Vagina (tissue), 2 donors: ENCODE data around the gene OXER1. TPM values are rescaled to one million over a fixed set of nuclear protein-coding genes. Genes with fewer than 3 reads are reported as not detected.

Experiments used
- DNase-seq, 2 donors: peaks; one replicate each; pipeline ENCODE4 v3.0.0-alpha.2; 2017; ENCODE audit errors: extremely low spot score in 2 of 2
- H3K27ac ChIP-seq: fragments of 200-600 bp; sonication (generic); one replicate; pipeline ENCODE4 v1.5.1; 2019
- H3K27me3 ChIP-seq: fragments of 200-600 bp; sonication (generic); one replicate; pipeline ENCODE4 v1.5.1; 2019
- H3K36me3 ChIP-seq, 2 donors: fragments of 200-600 bp; sonication (generic); one replicate each; pipeline ENCODE4 v1.5.1; 2017 to 2019
- H3K4me1 ChIP-seq: fragments of 200-600 bp; sonication (generic); one replicate; pipeline ENCODE4 v1.5.1; 2019
- H3K4me3 ChIP-seq, 2 donors: fragments of 200-600 bp; sonication (generic); 1 replicate in 1 of 2; 2 replicates in 1 of 2; pipeline ENCODE4 v1.5.1; 2016 to 2019
- H3K9me3 ChIP-seq: fragments of 200-600 bp; sonication (generic); one replicate; pipeline ENCODE4 v1.5.1; 2019
- POLR2A ChIP-seq, 2 donors: fragments of 450-650 bp; IDR thresholded peaks; one replicate each; pipeline ENCODE4 v1.6.1; 2017; ENCODE audit warnings: antibody characterized with exemption in 2 of 2, mild to moderate bottlenecking in 2 of 2, moderate library complexity in 2 of 2
- POLR2AphosphoS5 ChIP-seq, 2 donors: sonication (generic); formaldehyde crosslinking; IDR thresholded peaks; one replicate each; pipeline ENCODE4 v1.9.0; 2017; ENCODE audit warnings: antibody characterized with exemption in 2 of 2, mild to moderate bottlenecking in 2 of 2, low read depth in 1 of 2; ENCODE audit not compliant: insufficient read depth in 1 of 2
- intact Hi-C: fragments of 100-400 bp; cut with DNase I; formaldehyde crosslinking; loops from one replicate; pipeline ENCODE4 v1.15.1; 2023
- total RNA-seq: library from RNA; depleted of rRNA; stranded (reverse); fragments of >200 nt; gene quantifications from one replicate; pipeline ENCODE4 v1.2.3, GENCODE V29; 2016
- TF ChIP-seq, protein P1 (sequence below), 3 experiments: fragments of 450-650 bp in 2 of 3; fragments of 200-600 bp in 1 of 3; sonication (generic) in 1 of 3; IDR thresholded peaks; one replicate each; pipeline ENCODE4 v1.5.1; 2017 to 2019; ENCODE audit warnings: antibody characterized with exemption in 3 of 3, mild to moderate bottlenecking in 2 of 3, moderate library complexity in 2 of 3

Gene OXER1
- total RNA-seq, 1 donor from 2014 or later = 1.2 TPM

DNA sequence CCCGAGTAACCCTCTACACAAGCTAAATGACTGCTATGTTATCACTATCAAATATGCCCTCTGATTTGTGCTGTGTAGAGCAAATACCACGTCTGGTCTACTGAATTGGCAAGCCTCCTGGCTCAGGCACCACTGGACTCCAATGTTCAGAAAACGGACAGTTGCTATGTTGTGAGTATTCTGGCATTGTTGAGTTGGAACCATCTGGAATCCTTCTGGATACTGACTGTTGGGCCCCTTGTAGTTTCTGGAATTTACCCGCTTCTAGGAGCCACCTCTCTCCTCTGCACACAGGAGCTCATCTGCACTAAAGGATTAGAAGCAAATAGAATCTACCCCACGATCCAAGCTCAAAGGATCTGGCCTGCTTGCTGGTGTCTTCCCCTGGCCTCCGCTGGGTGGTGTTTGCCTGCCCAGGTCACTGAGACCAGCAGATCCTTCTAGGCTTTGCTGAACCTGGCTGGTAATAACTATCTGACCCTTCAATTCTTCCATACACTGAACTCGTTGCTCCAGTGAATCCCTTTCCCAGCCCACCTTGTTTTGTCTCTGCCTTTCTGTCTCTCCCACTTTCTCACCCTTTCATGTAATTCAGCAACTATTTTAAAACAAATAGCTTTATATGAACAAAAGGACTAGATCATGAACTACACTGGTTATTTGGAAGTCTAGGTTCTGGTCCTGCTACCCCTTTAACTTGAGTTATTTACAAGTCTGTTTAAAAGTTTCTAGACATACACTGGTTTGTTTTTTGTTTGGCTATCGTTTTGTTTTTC lies 30.5 kb upstream of the OXER1 start:
- Histone ChIP-seq H3K27me3 (no peaks in the 10 kb centered on the region), H3K9me3 (no peaks in the 10 kb centered on the region), H3K4me3 (no peak overlapping the region), H3K27ac (peak overlapping the region; percentile 95), H3K36me3 (no peaks in the 10 kb centered on the region), H3K4me1 (peaks cover 15% of the 10 kb centered on the region)
- TF ChIP-seq POLR2AphosphoS5 (IDR thresholded peaks at IDR 0.05; ENCODE audit: insufficient read depth in 1 of 2, low read depth in 1 of 2) (no peak), POLR2A (IDR thresholded peaks at IDR 0.05) (no peak)
- TF ChIP-seq, protein P1, sequence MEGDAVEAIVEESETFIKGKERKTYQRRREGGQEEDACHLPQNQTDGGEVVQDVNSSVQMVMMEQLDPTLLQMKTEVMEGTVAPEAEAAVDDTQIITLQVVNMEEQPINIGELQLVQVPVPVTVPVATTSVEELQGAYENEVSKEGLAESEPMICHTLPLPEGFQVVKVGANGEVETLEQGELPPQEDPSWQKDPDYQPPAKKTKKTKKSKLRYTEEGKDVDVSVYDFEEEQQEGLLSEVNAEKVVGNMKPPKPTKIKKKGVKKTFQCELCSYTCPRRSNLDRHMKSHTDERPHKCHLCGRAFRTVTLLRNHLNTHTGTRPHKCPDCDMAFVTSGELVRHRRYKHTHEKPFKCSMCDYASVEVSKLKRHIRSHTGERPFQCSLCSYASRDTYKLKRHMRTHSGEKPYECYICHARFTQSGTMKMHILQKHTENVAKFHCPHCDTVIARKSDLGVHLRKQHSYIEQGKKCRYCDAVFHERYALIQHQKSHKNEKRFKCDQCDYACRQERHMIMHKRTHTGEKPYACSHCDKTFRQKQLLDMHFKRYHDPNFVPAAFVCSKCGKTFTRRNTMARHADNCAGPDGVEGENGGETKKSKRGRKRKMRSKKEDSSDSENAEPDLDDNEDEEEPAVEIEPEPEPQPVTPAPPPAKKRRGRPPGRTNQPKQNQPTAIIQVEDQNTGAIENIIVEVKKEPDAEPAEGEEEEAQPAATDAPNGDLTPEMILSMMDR (IDR thresholded peaks at IDR 0.05) = no peak
- intact Hi-C loops = no loop called here
- DNase-seq = no peak

DNA sequence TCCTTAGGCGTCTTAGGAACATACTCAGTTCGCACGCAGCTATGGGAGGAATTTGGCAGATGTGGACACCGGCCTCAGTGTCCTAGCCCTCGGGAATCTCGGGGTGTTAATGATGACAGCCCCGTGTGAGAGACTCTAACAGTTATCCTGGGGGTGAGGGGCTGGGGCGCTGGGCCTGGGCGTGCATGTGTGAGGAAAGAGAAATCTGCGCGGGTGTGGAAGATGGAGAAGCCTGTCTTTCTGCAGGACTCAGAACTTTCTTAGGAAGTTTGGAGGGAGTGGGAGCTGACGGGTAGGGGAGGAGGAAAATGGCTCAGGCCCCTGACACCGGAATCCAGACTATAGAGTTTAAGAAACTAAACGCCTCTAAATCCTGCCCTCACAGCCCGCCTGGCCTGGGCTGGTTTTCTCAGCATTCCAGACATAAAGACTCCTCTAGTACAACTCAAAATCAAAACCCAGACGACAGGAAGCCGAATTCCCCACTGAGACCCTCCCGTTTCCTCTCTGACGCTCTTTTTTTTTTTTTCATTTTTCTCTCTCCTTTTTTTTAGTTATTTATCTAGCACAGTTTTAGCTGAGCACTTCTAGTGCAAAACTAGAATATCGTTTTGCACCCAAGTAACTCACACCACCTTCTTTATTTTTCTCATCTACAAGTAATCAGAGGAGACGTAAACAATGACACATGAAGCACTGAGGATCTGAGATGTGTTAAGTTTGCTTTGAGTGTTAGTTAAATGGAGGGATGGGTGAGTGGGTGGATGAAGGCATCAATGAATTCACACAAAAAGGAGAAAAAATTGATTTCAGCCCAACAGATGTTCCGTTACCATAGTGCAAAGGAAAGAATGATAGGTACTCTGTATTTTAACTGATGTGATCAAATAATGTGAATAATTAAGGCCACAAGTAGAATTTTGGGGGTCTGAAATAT lies 29.7 kb upstream of the OXER1 start:
- peak overlapping the region; percentile 95 for H3K27ac ChIP-seq
- TF ChIP-seq, protein P1 (IDR thresholded peaks at IDR 0.05) = no peak
- no peak for TF ChIP-seq POLR2A (IDR thresholded peaks at IDR 0.05)
- no peak for TF ChIP-seq POLR2AphosphoS5 (IDR thresholded peaks at IDR 0.05; ENCODE audit: insufficient read depth in 1 of 2, low read depth in 1 of 2)
- H3K4me1 ChIP-seq = peaks cover 15% of the 10 kb centered on the region
- no peaks in the 10 kb centered on the region for H3K27me3 ChIP-seq
- DNase-seq = no peak
- H3K4me3 ChIP-seq = peak overlapping the region; percentile 52 to 56
- no peaks in the 10 kb centered on the region for H3K36me3 ChIP-seq
- H3K9me3 ChIP-seq = no peaks in the 10 kb centered on the region
- intact Hi-C loops = no loop called here

DNA sequence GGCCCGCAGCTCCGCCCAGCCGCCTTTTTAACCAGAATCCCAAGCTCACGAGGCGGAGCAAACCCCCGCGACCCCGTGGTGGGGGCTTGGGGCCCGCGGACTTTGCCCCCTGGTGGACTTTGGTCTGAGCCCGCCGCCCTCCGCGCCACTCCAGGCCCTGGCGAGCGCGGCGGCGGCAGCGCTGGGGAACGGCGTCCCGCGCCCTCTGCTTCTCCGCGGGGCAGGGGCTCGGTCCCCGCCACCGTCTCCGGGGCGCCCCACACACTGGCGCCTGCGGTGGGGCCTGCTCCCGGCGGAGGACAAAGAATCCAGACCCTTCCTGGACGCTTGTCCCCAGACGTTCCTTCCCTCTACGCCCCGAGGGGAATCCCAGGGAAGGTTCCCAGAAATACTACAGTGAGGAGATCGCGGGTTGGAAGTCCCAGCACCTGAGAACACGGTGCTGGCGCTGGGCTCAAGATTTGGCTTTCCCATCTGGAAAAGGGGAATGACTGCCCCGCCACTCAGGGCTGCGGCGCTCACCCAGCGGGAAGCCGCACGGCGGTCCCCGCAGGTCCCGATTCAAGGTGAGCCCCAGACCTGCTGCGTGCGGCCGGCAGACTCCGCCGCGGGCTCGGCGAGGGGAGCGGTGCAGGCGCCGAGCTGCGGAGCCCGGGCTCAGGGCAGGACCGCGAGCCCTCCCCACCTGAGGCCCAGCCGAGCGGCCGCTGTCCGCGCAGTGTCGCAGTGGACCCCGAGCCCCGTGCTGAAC lies 28.8 kb upstream of the OXER1 start, which contains the start of gene HAAO:
Gene HAAO, minus strand, starts transcription at position 1 of the 751 bp plus-strand sequence. CDS start 47 bp downstream, outside the sequence.
- H3K4me3 ChIP-seq = peak within 1 kb of the TSS; percentile 52 to 56
- no peak for DNase-seq
- H3K27ac ChIP-seq = peak within 1 kb of the TSS; percentile 95
- H3K4me1 ChIP-seq = peaks cover 15% of the 10 kb centered on the region
- no peaks in the 10 kb centered on the region for H3K27me3 ChIP-seq
- H3K36me3 ChIP-seq = no peaks in the 10 kb centered on the region
- intact Hi-C loops = no loop called here
- no peaks in the 10 kb centered on the region for H3K9me3 ChIP-seq
- TF ChIP-seq POLR2A (IDR thresholded peaks at IDR 0.05) = peak in 1 of 2 donors; percentile 27
- TF ChIP-seq POLR2AphosphoS5 (IDR thresholded peaks at IDR 0.05; ENCODE audit: insufficient read depth in 1 of 2, low read depth in 1 of 2) = peak in 1 of 2 donors; percentile 55
- TF ChIP-seq, protein P1 (IDR thresholded peaks at IDR 0.05) = peak in 1 of 3 experiments; percentile 32

DNA sequence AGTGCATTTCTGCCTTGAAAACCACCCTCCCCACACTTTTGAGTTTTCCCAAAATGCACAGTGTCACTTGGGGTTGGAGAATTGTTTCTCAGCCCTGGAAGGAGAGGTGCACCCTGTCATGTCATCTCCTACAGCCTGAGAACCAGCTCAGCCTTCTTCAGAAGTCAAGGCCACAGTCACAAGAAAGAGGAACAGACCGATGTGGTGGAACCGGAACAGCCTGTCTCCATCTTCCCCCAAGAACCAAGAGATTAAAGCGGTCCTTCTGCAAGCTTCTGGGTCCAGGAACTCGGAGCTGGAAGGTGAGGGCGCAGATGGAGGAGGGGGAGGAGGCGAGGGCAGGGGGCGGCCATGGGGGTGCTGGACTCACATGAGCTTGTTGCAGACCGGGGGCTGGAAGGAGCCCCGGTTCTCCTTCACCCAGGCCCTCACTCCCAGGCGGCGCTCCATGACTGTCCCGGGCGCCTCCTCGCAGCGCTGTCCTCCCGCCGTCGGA lies 28.2 kb upstream of the OXER1 start:
- Histone ChIP-seq H3K36me3 (no peaks in the 10 kb centered on the region), H3K4me3 (peak overlapping the region; percentile 52 to 56), H3K27me3 (no peaks in the 10 kb centered on the region), H3K4me1 (peaks cover 15% of the 10 kb centered on the region), H3K9me3 (no peaks in the 10 kb centered on the region), H3K27ac (peak overlapping the region; percentile 95)
- no peak for TF ChIP-seq POLR2A (IDR thresholded peaks at IDR 0.05)
- TF ChIP-seq, protein P1 (IDR thresholded peaks at IDR 0.05) = no peak
- TF ChIP-seq POLR2AphosphoS5 (IDR thresholded peaks at IDR 0.05; ENCODE audit: insufficient read depth in 1 of 2, low read depth in 1 of 2) = no peak
- no peak for DNase-seq
- intact Hi-C loops = no loop called here
